HG02970 (cell line): ENCODE measurements around the gene PPP2R2B.

Experiments used
- ATAC-seq: cut with Tn5 transposase; IDR thresholded peaks from one replicate; pipeline ENCODE4 v1.9.1; 2021; ENCODE audit warnings: mild to moderate bottlenecking, moderate library complexity, moderate number of reproducible peaks; ENCODE audit not compliant: unreplicated experiment, low FRiP score

PPP2R2B gene

DNA sequence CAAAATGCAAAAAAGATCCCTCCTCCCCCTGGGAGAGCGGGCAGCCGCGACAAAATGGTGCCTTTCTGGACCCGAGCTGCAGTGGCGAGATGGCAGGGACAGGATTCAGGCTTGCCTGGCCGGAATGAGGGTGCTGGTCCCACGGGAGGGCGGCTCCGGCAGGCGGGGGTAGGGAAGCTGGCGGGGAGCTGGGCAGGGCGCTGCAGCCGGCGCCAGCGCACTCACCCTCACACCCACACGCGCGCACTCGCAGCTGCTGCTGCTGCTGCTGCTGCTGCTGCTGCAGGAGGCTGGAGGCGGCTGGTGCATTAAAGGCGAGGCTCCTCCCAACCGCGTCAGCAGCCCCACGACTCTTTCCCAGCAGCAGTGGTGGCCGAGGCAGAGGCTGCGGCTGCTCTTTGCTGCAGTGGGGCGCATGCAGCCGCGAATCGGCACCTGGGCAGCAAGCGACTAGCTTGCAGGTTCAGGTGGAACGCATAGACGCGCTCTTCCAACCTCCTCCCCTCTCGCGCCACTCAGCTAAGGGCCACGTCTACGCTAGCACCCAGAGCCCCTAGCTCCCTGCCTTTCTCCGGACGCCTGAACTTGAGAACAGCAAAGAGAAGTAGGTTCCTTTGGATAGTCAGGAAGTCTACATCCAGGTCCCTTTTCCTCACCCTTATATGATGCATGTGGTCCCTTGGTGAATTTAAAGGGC, at the start of gene PPP2R2B:
Gene PPP2R2B, minus strand, starts transcription at position 282 of the 697 bp plus-strand sequence.
- no peak for ATAC-seq

DNA sequence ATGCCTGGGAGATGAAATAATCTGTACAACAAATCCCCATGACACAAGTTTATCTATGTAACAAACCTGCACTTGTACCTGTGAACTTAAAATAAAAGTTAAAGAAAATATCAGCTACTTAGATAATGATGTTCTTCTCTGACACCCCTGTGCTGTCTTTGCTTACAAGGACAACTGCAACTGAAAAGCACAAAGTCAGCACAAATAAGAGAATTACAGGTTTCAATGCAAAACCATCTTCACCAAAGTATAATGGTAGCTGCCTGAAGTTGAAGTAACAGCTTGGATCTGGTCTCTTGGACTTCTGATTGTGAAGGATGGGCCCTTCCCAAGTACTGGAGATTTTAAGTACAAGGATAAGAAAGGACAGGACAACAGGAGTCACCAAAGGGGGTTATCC, 45.6 kb upstream of the PPP2R2B start:
- no peak for ATAC-seq

DNA sequence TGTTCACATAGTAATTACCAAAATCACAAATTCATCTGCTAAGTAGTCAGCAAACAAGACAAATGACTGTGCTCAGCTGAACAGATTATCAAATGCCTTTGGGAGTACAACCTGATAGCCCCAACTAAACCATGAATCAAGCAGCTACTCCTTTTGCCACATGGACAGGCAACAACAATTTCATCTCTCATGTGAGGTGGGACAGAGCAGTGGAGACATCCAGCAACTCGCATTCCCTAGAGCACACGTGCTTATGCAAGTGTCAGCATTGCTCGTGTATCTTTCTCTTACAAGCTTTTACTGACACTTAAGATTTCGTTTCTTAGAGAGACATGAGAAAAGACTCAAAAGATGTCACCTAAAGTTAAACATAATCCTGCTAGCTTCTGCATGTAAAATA, 42.7 kb upstream of the PPP2R2B start:
- ATAC-seq, result no peak

DNA sequence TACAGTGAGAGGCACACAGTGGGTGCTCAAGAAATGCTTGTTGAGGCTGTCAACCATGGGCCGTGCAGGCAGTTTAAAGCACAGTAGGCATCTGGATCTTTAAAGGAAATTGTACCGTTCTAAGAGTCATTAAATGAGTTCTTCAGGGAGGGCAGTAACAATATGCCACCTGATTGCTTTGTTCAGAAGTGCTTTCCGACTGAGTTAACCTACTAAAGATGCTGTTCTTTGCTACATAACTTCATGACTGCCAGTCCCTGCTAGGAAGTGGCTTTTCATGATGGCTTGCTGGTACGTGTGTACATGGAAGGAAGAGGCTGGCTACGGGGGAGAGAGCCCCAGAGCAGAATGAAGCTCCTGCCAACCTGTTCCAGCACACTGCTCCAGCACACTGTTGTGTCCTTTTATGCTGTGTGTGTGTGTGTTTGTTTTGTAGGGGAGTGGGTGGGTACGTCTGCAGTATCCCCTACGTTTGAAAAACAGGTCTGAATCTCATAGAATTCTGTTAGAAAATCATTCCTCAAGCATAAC, 41.9 kb upstream of the PPP2R2B start:
- ATAC-seq, result no peak

DNA sequence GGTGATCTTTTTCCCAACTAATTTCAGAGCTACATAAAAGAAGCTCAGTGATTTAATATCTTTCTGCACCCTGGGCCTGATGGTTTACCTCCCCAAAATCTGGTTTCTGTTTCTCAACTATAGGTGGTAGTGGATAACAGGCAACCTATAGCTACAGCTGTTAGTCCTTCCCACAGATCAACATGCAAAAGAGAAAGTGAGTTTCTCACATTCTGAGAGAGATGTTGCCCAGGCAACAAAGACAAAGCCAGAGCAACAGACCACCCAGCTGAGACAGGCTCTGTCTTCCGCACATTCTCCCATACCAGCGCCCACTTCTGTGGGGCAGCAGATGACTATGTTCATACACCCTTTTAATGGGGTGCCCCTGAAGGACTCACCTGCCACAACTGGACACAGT, 40.7 kb upstream of the PPP2R2B start:
- ATAC-seq, result no peak

DNA sequence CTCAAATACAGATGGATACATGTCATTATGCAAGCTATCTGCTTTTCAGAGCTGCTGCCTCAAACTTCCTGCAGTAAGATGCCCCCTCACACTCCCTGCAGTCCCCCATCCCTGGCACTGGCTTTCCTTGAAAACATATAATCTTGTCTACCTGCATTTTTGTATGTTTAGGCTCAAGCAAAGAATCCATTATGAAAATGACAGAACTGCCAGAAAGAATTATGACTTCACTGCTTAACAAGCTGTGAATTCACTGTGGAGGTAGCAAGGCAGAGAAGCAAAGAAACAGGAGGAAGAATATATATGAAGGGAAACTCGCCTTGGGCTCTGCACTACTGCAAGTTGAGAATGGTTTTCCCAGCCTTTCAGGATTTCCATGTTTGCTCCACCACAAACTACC, 39.4 kb upstream of the PPP2R2B start:
- no peak for ATAC-seq

DNA sequence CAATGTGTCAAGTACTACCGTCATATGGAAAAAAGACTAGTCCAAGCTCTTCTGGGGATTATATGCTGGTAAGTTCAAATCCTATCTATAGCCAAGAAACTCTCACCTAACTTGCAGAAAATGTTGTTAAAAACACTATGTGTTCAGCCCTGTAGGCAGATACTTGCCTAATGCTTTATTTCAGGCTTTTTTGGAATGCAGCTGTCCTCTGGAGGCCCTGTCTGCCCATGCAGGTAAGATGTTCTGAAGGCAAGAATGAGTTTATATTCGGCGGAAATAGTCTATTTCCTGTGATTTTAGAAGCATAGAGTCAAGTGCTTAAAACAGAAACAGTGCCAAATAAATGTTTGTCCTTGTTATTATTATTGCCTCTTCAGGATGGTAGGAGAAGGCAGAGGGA, 34.3 kb upstream of the PPP2R2B start:
- no peak for ATAC-seq

DNA sequence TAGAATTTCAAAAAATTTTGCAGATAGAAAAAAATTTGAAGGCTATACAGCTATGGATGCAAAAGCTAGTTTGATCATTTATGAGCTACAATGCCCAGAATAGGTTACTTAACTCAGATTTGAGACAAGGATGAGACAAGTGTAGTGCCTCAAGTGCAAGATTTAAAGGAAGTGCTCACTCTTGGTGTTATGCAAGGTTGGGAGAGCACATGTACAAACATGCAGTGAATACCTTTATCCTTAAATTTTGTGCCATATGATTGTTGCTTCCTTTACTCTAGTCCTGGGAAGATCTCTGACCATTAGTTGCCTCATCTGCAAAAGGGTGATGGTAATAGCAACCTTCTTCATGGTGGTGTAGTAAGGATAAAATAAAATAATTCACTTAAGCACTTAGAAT, 31.7 kb upstream of the PPP2R2B start:
- ATAC-seq, result no peak

DNA sequence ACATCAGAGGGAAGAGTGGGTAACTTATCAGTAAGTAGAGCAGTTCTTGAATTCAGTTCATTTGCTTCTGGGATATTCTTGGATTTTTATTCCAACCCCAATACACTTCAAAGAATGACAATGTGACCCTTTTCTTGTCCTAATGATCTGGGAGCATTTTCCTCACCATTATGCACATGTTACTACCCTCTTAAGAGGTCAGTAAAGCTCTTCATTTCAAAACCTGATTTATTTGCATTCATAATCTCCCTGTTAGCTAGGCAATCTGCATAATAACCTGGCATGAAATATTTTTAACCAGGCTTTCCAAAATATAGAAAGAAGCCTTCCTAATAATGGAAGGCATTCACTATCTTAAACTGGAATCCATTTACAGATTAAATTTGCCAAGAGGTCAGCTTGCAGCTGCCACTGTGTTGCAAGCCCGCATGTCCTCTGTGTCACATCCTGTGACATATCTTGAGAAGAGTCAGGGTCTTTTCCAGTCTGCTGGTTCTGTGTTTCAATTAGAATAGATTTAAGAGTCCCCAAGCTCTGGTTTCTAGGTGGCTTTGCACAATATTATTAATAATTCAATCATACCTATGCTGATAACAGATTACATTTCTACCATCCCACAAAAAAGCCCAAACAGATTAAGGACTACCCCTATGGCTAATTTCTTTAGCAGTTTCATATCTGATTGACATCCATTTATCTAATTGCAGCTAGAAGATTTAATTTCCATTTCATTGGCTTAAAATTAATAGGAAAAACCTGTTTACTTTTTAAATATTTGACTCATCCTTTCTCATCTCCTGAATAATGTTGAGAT, 30.9 kb upstream of the PPP2R2B start:
- no peak for ATAC-seq

DNA sequence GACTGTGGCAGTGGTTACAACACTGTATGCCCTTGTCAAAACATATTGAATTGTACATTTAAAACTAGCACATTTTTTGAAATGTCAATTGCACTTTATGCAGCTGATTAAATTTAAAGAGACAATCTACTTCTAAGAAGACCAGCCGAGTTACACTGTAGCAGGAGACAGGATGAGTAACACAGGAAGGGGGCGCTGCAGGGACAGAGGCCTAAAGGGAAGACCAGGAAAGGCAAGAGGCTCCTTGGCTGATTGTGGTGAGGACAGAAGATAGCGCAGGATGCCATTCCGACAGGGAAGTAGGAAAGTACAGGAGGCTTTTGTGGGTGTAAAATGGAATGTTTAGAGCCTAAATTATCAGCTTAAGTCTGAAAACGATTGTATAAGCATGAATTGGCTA, 28.2 kb upstream of the PPP2R2B start:
- ATAC-seq, result no peak

DNA sequence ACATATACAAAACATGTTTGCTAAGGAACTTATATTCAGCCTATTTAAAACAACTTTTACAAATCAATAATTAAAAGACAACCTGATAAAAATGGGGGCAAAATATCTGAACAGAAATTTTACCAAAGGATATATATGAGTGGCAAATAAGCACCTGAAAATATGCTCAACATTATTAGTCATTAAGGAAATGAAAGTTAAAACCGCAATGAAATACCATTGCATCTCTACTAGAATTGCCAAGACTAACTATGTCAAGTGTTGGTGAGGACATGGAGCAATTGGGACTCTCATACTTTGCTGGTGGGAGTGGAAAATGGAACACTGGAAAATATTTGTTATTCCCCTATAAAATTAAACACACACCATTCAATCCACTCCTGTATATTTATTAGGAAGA, 26.3 kb upstream of the PPP2R2B start:
- no peak for ATAC-seq

DNA sequence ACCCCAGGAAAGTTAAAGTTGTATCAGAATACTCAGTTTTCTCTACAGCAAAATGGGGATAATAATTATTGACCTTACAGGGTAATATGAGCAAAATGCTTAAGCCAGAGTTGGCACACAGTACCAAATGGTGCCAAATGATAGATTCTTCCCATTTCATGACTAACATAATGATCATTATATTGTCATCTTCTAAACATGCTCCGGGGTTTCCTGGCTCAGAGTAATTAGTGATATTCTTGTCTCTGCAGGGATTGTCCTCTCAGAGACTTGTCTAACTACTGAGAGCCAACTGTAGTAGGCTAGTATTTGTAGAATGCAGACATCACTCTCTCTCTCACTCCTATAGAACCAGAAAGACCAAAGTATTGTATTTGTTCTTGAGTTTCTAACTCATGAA, 25.2 kb upstream of the PPP2R2B start:
- no peak for ATAC-seq

DNA sequence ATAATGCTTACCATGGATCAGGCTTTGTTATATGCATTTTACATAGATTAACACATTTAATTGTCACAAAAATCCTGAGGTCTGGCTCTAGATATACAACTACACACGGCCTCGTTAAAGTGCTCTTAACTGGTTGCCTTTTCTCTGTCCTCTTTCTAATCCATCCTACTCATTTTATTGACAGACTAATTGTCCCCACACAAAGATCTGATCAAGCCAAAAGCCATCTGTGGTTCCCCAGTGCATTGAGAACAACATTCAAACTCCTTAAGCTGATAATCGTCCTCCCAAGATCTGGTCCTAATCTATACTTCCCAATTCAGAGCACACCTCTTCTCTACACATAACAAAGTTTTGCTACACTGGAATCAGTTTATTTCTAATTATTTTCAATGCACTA, 23.9 kb upstream of the PPP2R2B start:
- no peak for ATAC-seq

DNA sequence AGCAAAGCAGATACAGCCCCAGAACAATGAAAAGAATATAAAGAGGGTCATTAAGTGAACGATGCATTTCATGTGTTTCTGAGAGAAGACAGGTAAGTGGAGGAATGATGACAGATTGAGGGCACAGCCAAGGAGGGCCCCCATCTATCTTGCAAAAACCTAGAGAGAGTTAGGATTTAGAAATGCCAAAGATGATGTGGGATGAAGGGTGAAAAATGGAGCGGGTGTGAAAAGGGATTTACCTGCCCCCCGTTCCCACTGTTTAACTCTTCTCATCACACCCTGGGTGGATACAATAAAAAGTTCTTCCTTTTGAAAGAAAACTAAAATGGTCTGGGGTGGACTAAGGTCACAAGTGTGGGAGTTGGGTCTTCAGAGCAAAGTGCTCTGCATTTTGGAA, 18.5 kb upstream of the PPP2R2B start:
- no peak for ATAC-seq

DNA sequence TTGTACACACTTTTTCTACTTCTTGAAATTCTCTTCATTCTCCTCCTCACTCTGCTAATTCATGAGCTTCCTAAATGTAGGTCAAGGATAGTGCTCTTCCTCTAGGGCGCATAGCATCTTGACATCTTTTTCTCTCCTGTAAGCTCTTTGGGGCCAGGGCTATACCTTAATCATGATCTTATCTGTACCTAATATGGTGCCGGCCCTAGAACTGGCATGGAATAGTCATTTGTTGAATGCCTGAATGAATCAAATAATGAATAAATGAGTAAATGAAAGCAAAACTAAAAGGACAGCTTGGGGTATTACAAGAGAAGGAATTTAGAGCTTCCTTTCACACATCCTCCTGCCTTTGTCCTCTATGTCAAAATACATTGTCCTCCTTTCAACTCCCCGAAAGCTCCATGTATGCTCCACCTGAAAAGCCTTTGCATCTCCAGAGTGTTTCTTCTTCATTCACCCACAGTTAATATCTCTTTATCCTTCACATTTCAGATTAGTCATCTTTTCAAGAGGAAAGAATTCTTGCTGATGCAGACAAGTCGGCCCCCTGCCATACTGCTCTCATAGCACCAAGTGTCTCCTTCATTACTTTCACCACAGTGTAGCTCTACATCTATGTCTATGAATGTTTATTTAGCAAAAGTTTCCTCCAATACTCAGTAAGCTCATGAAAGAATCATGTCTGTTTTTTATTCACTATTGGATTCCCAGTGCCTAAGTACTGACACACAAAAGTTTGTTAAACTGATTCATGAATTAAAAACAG, 16.4 kb upstream of the PPP2R2B start:
- no peak for ATAC-seq

DNA sequence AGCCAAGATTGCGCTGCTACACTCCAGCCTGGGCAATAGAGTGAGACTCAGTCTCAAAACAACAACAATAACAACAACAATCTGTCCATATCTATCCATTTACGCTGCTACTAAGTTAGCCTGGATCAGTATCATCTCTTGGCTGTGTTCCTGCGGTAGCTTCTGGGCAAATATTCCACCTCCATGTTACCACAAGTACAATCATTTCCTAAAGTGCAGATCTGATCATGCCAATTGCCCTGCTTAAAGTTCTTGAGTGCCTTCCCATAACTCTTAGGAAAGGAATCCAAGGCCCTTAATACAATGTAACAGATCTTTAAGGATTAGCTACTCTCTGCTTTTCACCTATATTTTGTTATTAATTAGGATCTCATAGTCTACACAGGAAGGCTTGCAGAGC, 15.4 kb upstream of the PPP2R2B start:
- no peak for ATAC-seq

DNA sequence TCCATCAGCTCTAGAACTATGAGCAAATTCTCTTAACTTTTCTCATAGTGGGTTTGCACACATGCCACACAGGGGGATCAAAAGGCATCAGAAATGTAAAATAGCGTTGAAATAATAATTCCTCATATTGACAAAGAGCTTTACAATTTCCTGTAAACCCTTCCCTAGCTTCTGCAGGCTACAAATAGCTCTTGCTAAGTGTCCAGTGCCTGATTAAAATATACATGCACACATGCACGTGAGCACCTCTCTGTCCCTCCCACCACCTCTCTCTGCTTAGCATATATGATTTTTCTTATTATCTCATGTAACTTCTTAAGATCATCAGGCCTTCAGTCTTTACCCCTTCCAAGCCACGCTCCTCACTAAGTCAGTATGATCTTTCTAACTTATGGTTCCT, 13.7 kb upstream of the PPP2R2B start:
- ATAC-seq, result no peak

DNA sequence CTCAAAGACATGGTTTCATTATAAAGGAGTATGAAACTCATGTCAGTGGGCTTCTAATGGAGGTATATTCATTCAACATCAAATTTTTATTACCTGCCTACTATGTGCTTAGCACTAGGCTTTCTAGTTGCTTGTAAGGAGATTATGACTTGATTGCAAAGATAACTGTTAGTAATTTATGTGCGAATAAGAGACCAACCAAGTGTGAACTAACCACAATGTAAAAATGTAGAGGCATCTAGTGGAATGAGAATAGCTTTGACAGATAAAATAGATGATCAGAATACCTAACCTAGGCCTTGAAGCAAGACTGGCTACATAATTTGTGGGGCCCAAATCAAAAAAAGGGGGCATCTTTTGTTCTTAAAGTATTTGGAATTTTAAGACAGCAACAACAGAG, 13.0 kb upstream of the PPP2R2B start:
- ATAC-seq, result no peak

DNA sequence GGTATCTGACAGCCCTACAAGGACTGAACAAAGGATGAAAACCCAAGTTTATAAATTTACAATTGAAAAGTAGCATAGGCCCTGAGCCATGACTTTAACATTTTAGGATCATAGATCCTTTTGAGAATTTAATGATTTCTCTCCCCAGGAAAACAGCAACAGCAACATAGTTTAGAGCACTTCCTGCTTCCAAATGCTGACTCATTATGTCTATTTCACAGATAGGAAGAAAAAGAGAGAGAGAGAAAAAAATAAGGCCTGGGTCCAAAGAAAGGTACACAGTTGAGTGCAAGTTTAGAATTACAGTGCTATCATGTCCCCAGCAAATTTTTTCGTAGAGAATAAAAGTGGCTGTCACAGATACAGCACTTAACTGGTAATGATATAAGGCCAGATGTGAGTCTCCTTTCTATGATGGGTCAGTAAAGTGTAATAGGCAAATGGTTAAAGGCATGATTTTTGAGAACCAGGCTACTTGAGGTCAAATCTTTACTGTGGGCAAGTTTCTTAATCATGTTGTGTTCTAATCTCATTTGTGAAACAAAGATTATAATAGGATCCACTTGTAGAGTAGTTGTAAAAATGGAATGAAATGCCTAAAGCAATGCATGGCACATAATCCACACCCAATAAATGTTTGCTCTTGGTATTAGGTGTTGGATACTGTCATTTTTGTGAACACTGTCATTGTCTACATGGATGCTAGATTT, 12.3 kb upstream of the PPP2R2B start:
- no peak for ATAC-seq

DNA sequence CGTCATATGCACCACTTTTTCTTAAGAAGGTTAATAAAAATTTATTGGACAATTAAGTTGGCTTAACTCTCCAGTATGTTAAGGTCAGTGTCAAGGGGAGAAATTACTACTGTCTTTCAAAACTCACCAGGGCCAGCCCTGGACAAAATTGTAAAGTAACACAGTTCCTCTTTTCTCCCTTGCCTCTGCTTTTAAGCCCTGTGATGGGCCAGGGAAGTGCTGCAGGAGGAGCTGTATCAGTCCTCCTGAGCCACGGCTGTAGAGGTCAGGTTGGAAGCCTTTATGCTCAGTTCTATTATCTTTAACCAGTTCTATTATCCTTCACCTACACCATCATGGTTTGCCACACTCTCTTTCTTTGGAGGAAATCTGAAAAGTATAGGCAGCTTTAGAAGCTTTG, 11.5 kb upstream of the PPP2R2B start:
- ATAC-seq, result no peak

DNA sequence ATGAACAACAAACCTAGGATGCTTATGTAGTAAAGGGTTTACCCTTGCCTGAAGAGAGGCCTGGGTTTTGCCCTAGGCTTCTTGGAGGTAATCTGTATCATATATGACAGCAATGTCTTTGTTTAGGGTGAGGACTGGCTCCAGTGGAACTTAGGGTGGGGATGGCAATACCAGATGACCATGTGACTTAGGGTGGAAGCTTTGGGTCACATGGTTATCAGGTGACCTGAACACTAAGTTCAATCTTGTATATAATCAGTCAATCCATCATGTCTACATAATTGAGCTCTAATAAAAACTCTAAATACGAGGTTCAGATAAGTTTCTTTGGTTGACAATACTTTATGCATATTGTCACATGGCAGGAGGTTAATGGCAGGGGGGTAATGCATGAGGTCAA, 10.6 kb upstream of the PPP2R2B start:
- ATAC-seq, result no peak
